Activated B cell treated with CpG ODN at 0.5 μM for 24 hours (primary cell): ENCODE data around the gene CCR6. TPM values are rescaled to one million over a fixed set of nuclear protein-coding genes. Genes with fewer than 3 reads are reported as not detected.

Source experiments
- ATAC-seq: fragments of 200-7000 bp; cut with Tn5 transposase; one replicate; pipeline ENCODE4 v1.10.0; 2021; ENCODE audit warnings: low read depth, mild to moderate bottlenecking, moderate library complexity
- CTCF ChIA-PET: fragments of 350-600 bp; sonication (Branson Sonifier 250); formaldehyde crosslinking; loops from one replicate; lab custom pipeline; 2021; ENCODE audit warnings: antibody characterized with exemption; lab: Charles Lee
- POLR2A ChIA-PET: fragments of 350-600 bp; sonication (Branson Sonifier 250); formaldehyde crosslinking; loops from one replicate; lab custom pipeline; 2021; ENCODE audit warnings: antibody characterized with exemption; lab: Charles Lee
- DNase-seq: peaks from one replicate; pipeline ENCODE4 v3.0.0; 2022
- H3K27ac Mint-ChIP-seq: one replicate; pipeline ENCODE4 v1.8.0; 2020; ENCODE audit warnings: mixed read lengths
- H3K27me3 Mint-ChIP-seq: one replicate; pipeline ENCODE4 v1.8.0; 2021; ENCODE audit warnings: mixed read lengths
- H3K36me3 Mint-ChIP-seq: one replicate; pipeline ENCODE4 v1.8.0; 2021; ENCODE audit warnings: low read depth, mixed read lengths
- H3K4me1 Mint-ChIP-seq: one replicate; pipeline ENCODE4 v1.8.0; 2021; ENCODE audit warnings: mixed read lengths
- H3K4me3 Mint-ChIP-seq: one replicate; pipeline ENCODE4 v1.8.0; 2020; ENCODE audit warnings: mild to moderate bottlenecking, mixed read lengths
- H3K9me3 Mint-ChIP-seq: one replicate; pipeline ENCODE4 v1.8.0; 2020; ENCODE audit warnings: mixed read lengths
- intact Hi-C: fragments of 100-400 bp; cut with micrococcal nuclease; formaldehyde crosslinking; loops from one replicate; pipeline ENCODE4 v1.15.1; 2024
- total RNA-seq: library from RNA; stranded (reverse); gene quantifications from 2 replicates; pipeline ENCODE4 v1.2.3, GENCODE V29; 2022
- TF ChIP-seq, protein P1 (sequence below): fragments of 200-600 bp; IDR thresholded peaks from one replicate; pipeline ENCODE4 v1.8.0; 2022; ENCODE audit warnings: antibody characterized with exemption, mild to moderate bottlenecking

The CCR6 gene
- total RNA-seq, 1 donor from 2014 or later: 28.9 TPM

- Mint-ChIP-seq H3K4me3 (no peak overlapping the region), H3K9me3 (no peaks in the 10 kb centered on the region), H3K27ac (peak overlapping the region; percentile 79), H3K36me3 (peaks cover 30% of the 10 kb centered on the region), H3K4me1 (peaks cover 66% of the 10 kb centered on the region), H3K27me3 (no peaks in the 10 kb centered on the region)
- ATAC-seq (peak; percentile 70), DNase-seq (no peak)
- TF ChIP-seq, protein P1, sequence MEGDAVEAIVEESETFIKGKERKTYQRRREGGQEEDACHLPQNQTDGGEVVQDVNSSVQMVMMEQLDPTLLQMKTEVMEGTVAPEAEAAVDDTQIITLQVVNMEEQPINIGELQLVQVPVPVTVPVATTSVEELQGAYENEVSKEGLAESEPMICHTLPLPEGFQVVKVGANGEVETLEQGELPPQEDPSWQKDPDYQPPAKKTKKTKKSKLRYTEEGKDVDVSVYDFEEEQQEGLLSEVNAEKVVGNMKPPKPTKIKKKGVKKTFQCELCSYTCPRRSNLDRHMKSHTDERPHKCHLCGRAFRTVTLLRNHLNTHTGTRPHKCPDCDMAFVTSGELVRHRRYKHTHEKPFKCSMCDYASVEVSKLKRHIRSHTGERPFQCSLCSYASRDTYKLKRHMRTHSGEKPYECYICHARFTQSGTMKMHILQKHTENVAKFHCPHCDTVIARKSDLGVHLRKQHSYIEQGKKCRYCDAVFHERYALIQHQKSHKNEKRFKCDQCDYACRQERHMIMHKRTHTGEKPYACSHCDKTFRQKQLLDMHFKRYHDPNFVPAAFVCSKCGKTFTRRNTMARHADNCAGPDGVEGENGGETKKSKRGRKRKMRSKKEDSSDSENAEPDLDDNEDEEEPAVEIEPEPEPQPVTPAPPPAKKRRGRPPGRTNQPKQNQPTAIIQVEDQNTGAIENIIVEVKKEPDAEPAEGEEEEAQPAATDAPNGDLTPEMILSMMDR: no peak
- POLR2A ChIA-PET: interaction anchor here (0.6 to 26.6 kb wide), 18 partner anchors 11 to 190 kb away, joined by 3 to 970 read pairs (median 5); partner anchors contain the start of genes CCR6, CEP43 and RNASET2
- intact Hi-C loops: loop anchor here (1.0 to 2.0 kb wide), 6 partner anchors 11 to 62 kb away; no protein-coding TSS in a partner anchor
- CTCF ChIA-PET: interaction anchor here (0.6 to 8.6 kb wide), 33 partner anchors 11 to 551 kb away, joined by 3 to 145 read pairs (median 5); partner anchors contain the start of genes CCR6, CEP43 and RNASET2
Measured at GRCh38 chr6:167140589-167141474, 17.9 kb downstream of the CCR6 start.

DNA sequence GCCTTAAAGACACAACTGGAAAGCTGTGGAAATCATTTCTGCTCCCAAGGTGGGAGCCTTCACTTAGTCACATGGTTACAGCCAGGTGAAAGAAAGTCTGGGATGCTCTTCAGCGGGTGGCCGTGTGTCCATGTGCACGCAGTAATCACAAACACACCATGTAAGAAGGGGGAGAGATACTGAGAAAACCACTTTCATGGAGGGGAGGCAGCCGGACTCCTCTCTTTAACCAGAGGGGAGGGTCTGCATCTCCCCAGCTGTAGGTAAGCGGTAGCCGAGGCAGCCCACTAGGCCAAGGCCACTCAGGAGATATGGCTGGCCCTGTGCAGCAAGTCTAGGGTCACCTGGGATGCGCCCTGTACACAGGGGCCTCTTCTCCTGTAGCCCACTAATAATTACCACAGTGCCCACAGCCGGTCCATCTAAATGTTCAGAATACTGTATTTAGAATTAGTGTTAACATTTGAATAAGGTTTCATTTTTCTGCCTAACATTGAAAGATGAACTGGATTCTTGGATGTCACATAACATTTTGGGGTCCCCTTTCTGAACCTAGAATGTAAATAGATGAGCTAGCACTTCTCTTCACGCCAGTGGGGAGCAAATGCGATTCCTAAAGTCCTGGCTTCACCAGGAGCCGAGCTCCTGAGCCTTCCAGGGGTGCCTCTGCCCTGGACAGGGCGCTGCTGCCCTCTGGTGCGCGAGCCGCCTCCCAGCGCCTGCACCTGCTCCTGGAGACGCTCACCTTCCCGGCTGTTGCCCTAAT lies 19.0 kb downstream of the CCR6 start:
- no peaks in the 10 kb centered on the region for H3K27me3 Mint-ChIP-seq
- H3K9me3 Mint-ChIP-seq: no peaks in the 10 kb centered on the region
- ATAC-seq (peak; percentile 73), DNase-seq (peak; percentile 62)
- peak overlapping the region; percentile 79 for H3K27ac Mint-ChIP-seq
- peaks cover 61% of the 10 kb centered on the region for H3K4me1 Mint-ChIP-seq
- CTCF ChIA-PET: interaction anchor here (0.5 to 8.6 kb wide), 34 partner anchors 10 to 552 kb away, joined by 3 to 145 read pairs (median 6); partner anchors contain the start of genes CCR6, CEP43 and RNASET2
- POLR2A ChIA-PET: interaction anchor here (0.8 to 26.6 kb wide), 12 partner anchors 10 to 191 kb away, joined by 3 to 970 read pairs (median 6); partner anchors contain the start of genes CCR6, CEP43 and RNASET2
- H3K4me3 Mint-ChIP-seq: peak overlapping the region; percentile 46
- intact Hi-C loops: loop anchor here (1.0 to 2.0 kb wide), 6 partner anchors 17 to 367 kb away; no protein-coding TSS in a partner anchor
- peaks cover 20% of the 10 kb centered on the region for H3K36me3 Mint-ChIP-seq
- TF ChIP-seq, protein P1: no peak

- DNase-seq: no peak
- CTCF ChIA-PET: interaction anchor here (0.7 to 8.6 kb wide), 25 partner anchors 8 to 553 kb away, joined by 3 to 145 read pairs (median 10); partner anchors contain the start of genes CCR6, CEP43 and RNASET2
- ATAC-seq: no peak
- H3K9me3 Mint-ChIP-seq: no peaks in the 10 kb centered on the region
- no peaks in the 10 kb centered on the region for H3K27me3 Mint-ChIP-seq
- H3K36me3 Mint-ChIP-seq: peaks cover 15% of the 10 kb centered on the region
- peaks cover 55% of the 10 kb centered on the region for H3K4me1 Mint-ChIP-seq
- no peak overlapping the region for H3K4me3 Mint-ChIP-seq
- TF ChIP-seq, protein P1: no peak
- intact Hi-C loops: loop anchor here (1.0 to 2.0 kb wide), 5 partner anchors 145 to 367 kb away; no protein-coding TSS in a partner anchor
- H3K27ac Mint-ChIP-seq: peak overlapping the region; percentile 79
- POLR2A ChIA-PET: interaction anchor here (0.9 to 26.6 kb wide), 5 partner anchors 9 to 143 kb away, joined by 3 to 970 read pairs (median 17); partner anchors contain the start of genes CCR6 and CEP43
Measured at GRCh38 chr6:167142433-167142761, 19.5 kb downstream of the CCR6 start.

DNA sequence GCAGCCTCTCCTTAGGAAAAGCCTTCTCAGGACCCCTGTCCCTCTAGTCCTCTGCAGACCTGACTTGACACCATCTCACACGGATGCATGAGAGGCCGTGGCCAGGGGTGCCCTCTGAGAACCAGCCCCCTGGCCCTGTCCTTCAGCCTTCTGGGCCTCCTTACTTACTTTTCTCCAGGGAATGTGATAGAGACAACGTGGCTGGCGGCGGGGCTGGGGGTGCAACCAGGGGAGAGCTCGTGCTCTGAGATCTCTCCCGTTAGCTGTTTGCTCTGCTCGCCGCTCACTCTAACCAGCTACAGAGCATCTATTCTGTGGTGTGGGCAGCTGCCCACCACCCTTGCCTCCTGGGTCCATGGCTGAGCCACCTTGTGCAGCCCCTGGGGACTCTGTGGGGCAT lies 20.1 kb downstream of the CCR6 start:
- Mint-ChIP-seq H3K27ac (peak overlapping the region; percentile 30), H3K4me3 (no peak overlapping the region), H3K36me3 (peaks cover 8% of the 10 kb centered on the region), H3K27me3 (no peaks in the 10 kb centered on the region), H3K9me3 (no peaks in the 10 kb centered on the region), H3K4me1 (peaks cover 49% of the 10 kb centered on the region)
- TF ChIP-seq, protein P1: no peak
- CTCF ChIA-PET: interaction anchor here (1.2 to 8.6 kb wide), 7 partner anchors 9 to 368 kb away, joined by 3 to 145 read pairs (median 20); partner anchors contain the start of genes CCR6 and CEP43
- DNase-seq (no peak), ATAC-seq (no peak)
- intact Hi-C loops: loop anchor here (2.0 kb wide), 1 partner anchor 154 kb away; no protein-coding TSS in a partner anchor
- POLR2A ChIA-PET: interaction anchor here (0.9 to 26.6 kb wide), 2 partner anchors 52 to 155 kb away, joined by 3 to 970 read pairs; no protein-coding TSS in a partner anchor
